Right renal cortex interstitium (tissue), 3 donors: ENCODE measurements around the gene NCBP2. TPM values are rescaled to one million over a fixed set of nuclear protein-coding genes. Genes with fewer than 3 reads are reported as not detected.

ENCODE experiments used
- DNase-seq, 3 donors: peaks; one replicate each; pipeline ENCODE4 v3.0.0-alpha.2; 2013; ENCODE audit warnings: low read depth in 3 of 3, low spot score in 2 of 3
- polyA plus RNA-seq, 3 donors: library from polyadenylated mRNA; unstranded; fragments of 120-200 nt; gene quantifications; one replicate each; pipeline ENCODE4 v1.2.1, GENCODE V29; 2013; ENCODE audit not compliant: insufficient read length in 3 of 3

The NCBP2 gene
- 100 to 1,000 TPM; 106 to 109 (median 107) TPM for polyA plus RNA-seq

- DNase-seq: peak; percentile 93 to 95 (median 94)
Observed at GRCh38 chr3:196942226-196942914, at the start of gene NCBP2. Gene NCBP2, minus strand, starts transcription at chr3:196942528. Its CDS starts 25 bp downstream, at chr3:196942503.

GRCh38 chr3:196991581-196992460 lies 49.5 kb upstream of the NCBP2 start:
- no peak for DNase-seq

- DNase-seq: no peak
Observed at GRCh38 chr3:196990601-196991007, 48.3 kb upstream of the NCBP2 start.

GRCh38 chr3:196989721-196990262 lies 47.5 kb upstream of the NCBP2 start:
- DNase-seq: no peak

- DNase-seq: no peak
Observed at GRCh38 chr3:196988241-196989029, 46.1 kb upstream of the NCBP2 start.

- no peak for DNase-seq
Observed at GRCh38 chr3:196987022-196987421, 44.7 kb upstream of the NCBP2 start.

GRCh38 chr3:196985954-196986885 lies 43.9 kb upstream of the NCBP2 start:
- no peak for DNase-seq

GRCh38 chr3:196985298-196985697 lies 43.0 kb upstream of the NCBP2 start:
- DNase-seq: no peak

GRCh38 chr3:196983186-196983585 lies 40.9 kb upstream of the NCBP2 start:
- DNase-seq: no peak

GRCh38 chr3:196981657-196982056 lies 39.3 kb upstream of the NCBP2 start:
- DNase-seq: no peak

- DNase-seq: no peak
Observed at GRCh38 chr3:196979545-196979944, 37.2 kb upstream of the NCBP2 start.

GRCh38 chr3:196976941-196977340 lies 34.6 kb upstream of the NCBP2 start:
- no peak for DNase-seq

GRCh38 chr3:196975349-196975748 lies 33.0 kb upstream of the NCBP2 start:
- no peak for DNase-seq

GRCh38 chr3:196974661-196975060 lies 32.3 kb upstream of the NCBP2 start:
- no peak for DNase-seq

GRCh38 chr3:196971094-196971698 lies 28.9 kb upstream of the NCBP2 start:
- DNase-seq: no peak

GRCh38 chr3:196970547-196971093 lies 28.3 kb upstream of the NCBP2 start:
- DNase-seq: no peak

- DNase-seq: peak in 1 of 3 donors; percentile 36
Observed at GRCh38 chr3:196969660-196970546, 27.6 kb upstream of the NCBP2 start.

- DNase-seq: no peak
Observed at GRCh38 chr3:196969134-196969659, 26.9 kb upstream of the NCBP2 start.
